Stomach (tissue), 19 donors: ENCODE data around the gene DMXL1. TPM values are rescaled to one million over a fixed set of nuclear protein-coding genes. Genes with fewer than 3 reads are reported as not detected.

Experiments
- DNase-seq, 2 donors: peaks; one replicate each; pipeline versions ENCODE4 v3.0.0 to v3.0.0-alpha.2; 2013 to 2019
- H3K27ac ChIP-seq, 5 donors: fragments of 200-600 bp in 4 of 5; sonication (generic) in 4 of 5; one replicate each; pipeline ENCODE4 v1.5.1; 2013 to 2019; ENCODE audit warnings: mild to moderate bottlenecking in 1 of 5, moderate library complexity in 1 of 5
- H3K27me3 ChIP-seq, 3 donors: fragments of 200-600 bp; sonication (generic); one replicate each; pipeline ENCODE4 v1.5.1; 2017 to 2019; ENCODE audit warnings: mixed run types in 1 of 3
- H3K36me3 ChIP-seq, 4 donors: fragments of 200-600 bp; sonication (generic); 1 replicate in 3 of 4; 2 replicates in 1 of 4; pipeline ENCODE4 v1.5.1; 2016 to 2019
- H3K4me1 ChIP-seq, 4 donors: fragments of 200-600 bp; sonication (generic); one replicate each; pipeline ENCODE4 v1.5.1; 2016 to 2019
- H3K4me3 ChIP-seq, 4 donors: fragments of 200-600 bp; sonication (generic) in 3 of 4; one replicate each; pipeline ENCODE4 v1.5.1; 2016 to 2019; ENCODE audit warnings: mild to moderate bottlenecking in 1 of 4
- H3K9me3 ChIP-seq, 4 donors: fragments of 200-600 bp; sonication (generic); one replicate each; pipeline ENCODE4 v1.5.1; 2016 to 2019
- EP300 ChIP-seq: sonication (generic); formaldehyde crosslinking; IDR thresholded peaks from one replicate; pipeline ENCODE4 v1.6.1; 2017; ENCODE audit warnings: antibody characterized with exemption
- POLR2A ChIP-seq, 4 donors: fragments of 450-650 bp; IDR thresholded peaks; one replicate each; pipeline ENCODE4 v1.6.1; 2016; ENCODE audit warnings: antibody characterized with exemption in 4 of 4, control low read depth in 2 of 4, mild to moderate bottlenecking in 1 of 4, moderate library complexity in 1 of 4
- POLR2AphosphoS5 ChIP-seq, 3 donors: sonication (generic); formaldehyde crosslinking; IDR thresholded peaks; one replicate each; pipeline ENCODE4 v1.6.1; 2016; ENCODE audit warnings: antibody characterized with exemption in 3 of 3
- WGBS, 5 donors: extraction: QIAGEN DNeasy Blood & Tissue Kit in 3 of 5; methylation state at CpG; one replicate each; pipeline versions ENCODE4 v1.1.5 to v1.1.7; 2013 to 2018; 5-methylcytosine and 5-hydroxymethylcytosine counted together
- intact Hi-C: fragments of 100-400 bp; cut with DNase I; formaldehyde crosslinking; loops from one replicate; pipeline ENCODE4 v1.15.1; 2023; ENCODE audit warnings: low total_unique reads
- long read RNA-seq, 10 donors: transcript quantifications; one replicate each; lab custom pipeline, GENCODE V29; 2026
- polyA plus RNA-seq, 3 donors: library from polyadenylated mRNA; stranded (reverse); fragments of 200-250 nt; gene quantifications; one replicate each; pipeline ENCODE4 v1.2.3, GENCODE V29; 2013
- total RNA-seq, 5 donors: library from RNA; depleted of rRNA; stranded (reverse); fragments of >200 nt; gene quantifications; one replicate each; pipeline versions ENCODE4 v1.1.0 to v1.2.3, GENCODE V29; 2014 to 2016
- TF ChIP-seq, protein P1 (sequence below), 7 experiments: fragments of 450-650 bp in 4 of 7; fragments of 200-600 bp in 3 of 7; sonication (generic) in 3 of 7; IDR thresholded peaks; one replicate each; pipeline ENCODE4 v1.5.1; 2016 to 2019; ENCODE audit warnings: antibody characterized with exemption in 7 of 7, control low read depth in 2 of 7, mild to moderate bottlenecking in 1 of 7
- donor health status: healthy with polysubstance abuse.
- donor health status: Bipolar disorder and iron deficiency.
- donor health status: healthy.

Gene DMXL1
- total RNA-seq (100 to 1,000 TPM in 3 of 5 donors, 10 to 100 TPM in 2; 79.8 to 164 (median 120) TPM), polyA plus RNA-seq (10 to 100 TPM in 2 of 3 donors, 1 to 10 TPM in 1; 6.0 to 13.7 (median 12.3) TPM)
- long read RNA-seq, donor 1 = 0 reads
- long read RNA-seq, donor 2 = 0 reads
- long read RNA-seq, donor 3 = 0 reads
- long read RNA-seq, donor 4 = 0 reads
- long read RNA-seq, donor 5 = 0 reads
- long read RNA-seq, donor 6, partial matches to known transcripts = 14 of 14 reads
- long read RNA-seq, donor 6, other reads (novel, unspliced or antisense) = 0 of 14 reads
- long read RNA-seq, donor 7 = 0 reads
- long read RNA-seq, donor 8 = 0 reads
- long read RNA-seq, donor 9 = 0 reads
- long read RNA-seq, donor 10 = 0 reads

DNA sequence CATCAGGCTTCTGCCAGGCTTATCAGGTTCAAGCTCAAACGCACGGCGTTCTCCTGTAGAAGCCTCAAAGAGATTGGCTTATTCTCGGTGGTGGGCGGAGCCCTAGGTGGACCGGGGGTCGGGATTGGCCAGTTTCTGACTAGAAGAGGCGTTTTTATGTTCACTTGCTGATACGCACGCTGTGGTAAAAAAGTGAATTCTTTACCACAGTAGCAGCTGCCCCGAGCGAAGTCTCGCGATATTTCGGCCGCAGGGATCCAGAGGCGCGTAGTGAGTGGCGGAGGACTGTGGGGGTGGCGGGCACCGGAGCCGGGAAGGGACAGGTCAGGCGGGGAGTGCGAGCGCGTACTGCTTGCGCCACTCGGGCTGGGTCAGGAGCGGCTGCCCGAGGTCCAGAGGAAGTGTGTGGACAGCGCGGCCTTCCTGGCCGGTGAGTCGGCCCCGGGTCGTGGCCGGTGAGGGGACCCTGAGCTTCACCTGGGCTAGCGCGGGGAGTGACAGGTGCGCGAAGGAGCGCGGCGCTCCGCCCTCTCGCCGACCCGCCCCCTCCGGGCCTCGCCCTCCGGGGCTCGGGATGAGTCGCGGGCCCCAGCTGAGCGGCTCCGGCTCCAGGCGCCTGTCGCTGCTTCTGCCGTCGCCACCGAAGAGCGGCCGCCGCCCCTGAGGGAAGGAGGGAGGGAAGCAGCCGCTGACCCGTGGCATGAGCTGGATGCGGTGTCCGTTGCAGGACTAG, at the start of gene DMXL1:
Gene DMXL1, plus strand, starts transcription at position 260 of the 733 bp plus-strand sequence. CDS start 483 bp downstream, outside the sequence.
- TF ChIP-seq POLR2AphosphoS5 (IDR thresholded peaks at IDR 0.05) (peak; percentile 79 to 88 (median 86)), POLR2A (IDR thresholded peaks at IDR 0.05) (peak in 2 of 4 donors; percentile 63 to 76), EP300 (no peak)
- TF ChIP-seq, protein P1, sequence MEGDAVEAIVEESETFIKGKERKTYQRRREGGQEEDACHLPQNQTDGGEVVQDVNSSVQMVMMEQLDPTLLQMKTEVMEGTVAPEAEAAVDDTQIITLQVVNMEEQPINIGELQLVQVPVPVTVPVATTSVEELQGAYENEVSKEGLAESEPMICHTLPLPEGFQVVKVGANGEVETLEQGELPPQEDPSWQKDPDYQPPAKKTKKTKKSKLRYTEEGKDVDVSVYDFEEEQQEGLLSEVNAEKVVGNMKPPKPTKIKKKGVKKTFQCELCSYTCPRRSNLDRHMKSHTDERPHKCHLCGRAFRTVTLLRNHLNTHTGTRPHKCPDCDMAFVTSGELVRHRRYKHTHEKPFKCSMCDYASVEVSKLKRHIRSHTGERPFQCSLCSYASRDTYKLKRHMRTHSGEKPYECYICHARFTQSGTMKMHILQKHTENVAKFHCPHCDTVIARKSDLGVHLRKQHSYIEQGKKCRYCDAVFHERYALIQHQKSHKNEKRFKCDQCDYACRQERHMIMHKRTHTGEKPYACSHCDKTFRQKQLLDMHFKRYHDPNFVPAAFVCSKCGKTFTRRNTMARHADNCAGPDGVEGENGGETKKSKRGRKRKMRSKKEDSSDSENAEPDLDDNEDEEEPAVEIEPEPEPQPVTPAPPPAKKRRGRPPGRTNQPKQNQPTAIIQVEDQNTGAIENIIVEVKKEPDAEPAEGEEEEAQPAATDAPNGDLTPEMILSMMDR (IDR thresholded peaks at IDR 0.05) = peak in 1 of 7 experiments; percentile 4
- intact Hi-C loops = no loop called here
- H3K27me3 ChIP-seq = no peaks in the 10 kb centered on the region
- no peaks in the 10 kb centered on the region for H3K9me3 ChIP-seq
- peak within 1 kb of the TSS; percentile 97 to 99 (median 99) for H3K27ac ChIP-seq
- H3K4me3 ChIP-seq = peak within 1 kb of the TSS; percentile 88 to 99 (median 93)
- H3K4me1 ChIP-seq = peaks cover 21 to 54% (median 49%) of the 10 kb centered on the region in 4 donors
- 0 to 1% (median 0%) methylated on average over 22 to 68 of the region's 68 CpGs for WGBS, 5 donors
- peak; percentile 99 to 100 for DNase-seq
- H3K36me3 ChIP-seq = no peaks in the 10 kb centered on the region

DNA sequence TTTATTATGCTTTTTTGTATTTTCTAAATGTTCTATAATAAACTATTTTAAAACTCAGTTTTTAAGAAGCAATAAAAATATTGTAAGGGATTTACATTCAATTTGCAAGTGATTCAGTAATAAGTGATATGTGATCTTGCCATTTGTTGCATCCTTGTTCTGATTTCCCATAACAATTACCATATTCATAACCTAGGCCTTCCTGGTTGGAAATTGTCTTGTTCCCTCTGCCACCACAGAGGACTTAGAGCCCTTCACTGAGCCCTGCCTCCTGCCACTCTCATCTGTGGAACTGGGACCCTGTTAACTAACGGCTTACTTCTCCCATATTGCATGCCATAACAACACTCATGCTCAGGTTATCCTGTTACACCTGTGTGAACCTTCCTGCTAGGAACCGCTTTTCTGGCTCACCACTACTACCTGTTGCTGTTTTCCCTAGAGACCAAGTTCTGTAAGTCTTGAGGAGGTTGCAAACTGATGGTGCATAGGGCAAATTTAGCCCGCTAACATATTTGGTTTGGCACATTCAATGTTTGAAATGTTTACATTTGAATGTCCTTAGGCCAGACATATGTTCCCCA, 49.6 kb upstream of the DMXL1 start:
- Histone ChIP-seq H3K9me3 (peaks cover 0 to 5% (median 2%) of the 10 kb centered on the region in 4 donors), H3K36me3 (no peaks in the 10 kb centered on the region), H3K27me3 (no peaks in the 10 kb centered on the region), H3K27ac (no peak overlapping the region), H3K4me1 (peaks cover 0 to 25% (median 2%) of the 10 kb centered on the region in 4 donors), H3K4me3 (no peak overlapping the region)
- intact Hi-C loops = no loop called here
- 53 to 79% (median 75%) methylated on average over 3 of the region's 3 CpGs for WGBS, 5 donors
- no peak for DNase-seq
- TF ChIP-seq, protein P1 (IDR thresholded peaks at IDR 0.05) = no peak
- no peak for TF ChIP-seq EP300

GRCh38 chr5:119022017-119022745, 48.7 kb upstream of the DMXL1 start:
- DNase-seq = peak in 1 of 2 donors; percentile 56
- TF ChIP-seq EP300 = no peak
- TF ChIP-seq, protein P1 (IDR thresholded peaks at IDR 0.05) = peak in 3 of 7 experiments; percentile 23 to 61 (median 33)
- no peak for TF ChIP-seq POLR2A (IDR thresholded peaks at IDR 0.05)
- TF ChIP-seq POLR2AphosphoS5 (IDR thresholded peaks at IDR 0.05) = no peak
- Histone ChIP-seq H3K4me3 (no peak overlapping the region), H3K36me3 (no peaks in the 10 kb centered on the region), H3K27ac (no peak overlapping the region), H3K4me1 (peaks cover 0 to 25% (median 2%) of the 10 kb centered on the region in 4 donors), H3K9me3 (peaks cover 0 to 5% (median 2%) of the 10 kb centered on the region in 4 donors), H3K27me3 (no peaks in the 10 kb centered on the region)
- 31 to 53% (median 39%) methylated on average over 5 of the region's 5 CpGs for WGBS, 5 donors
- intact Hi-C loops = no loop called here

DNA sequence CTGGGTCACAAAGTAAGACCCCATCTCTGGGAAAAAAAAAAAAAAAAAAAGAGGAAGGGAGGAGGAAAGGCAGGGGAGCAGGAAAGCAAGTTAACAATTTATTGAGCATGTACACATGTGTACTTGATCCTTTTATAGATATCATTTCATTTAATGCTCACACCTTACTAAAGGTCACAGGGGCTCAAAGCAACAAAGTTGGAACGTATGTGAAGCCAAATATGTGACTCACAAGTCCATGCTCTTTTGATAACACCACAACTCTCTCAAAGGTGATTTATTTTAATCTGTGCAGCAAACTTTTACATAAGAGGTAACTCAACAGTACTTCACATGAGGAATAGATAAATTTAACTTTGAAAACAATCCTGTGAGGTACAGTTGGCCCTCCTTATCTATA, 48.1 kb upstream of the DMXL1 start:
- intact Hi-C loops = no loop called here
- H3K27me3 ChIP-seq = no peaks in the 10 kb centered on the region
- no peak for DNase-seq
- 14 to 24% (median 16%) methylated on average over 1 of the region's 1 CpG for WGBS, 5 donors
- peaks cover 0 to 5% (median 2%) of the 10 kb centered on the region in 4 donors for H3K9me3 ChIP-seq
- no peak overlapping the region for H3K4me3 ChIP-seq
- peaks cover 0 to 25% (median 2%) of the 10 kb centered on the region in 4 donors for H3K4me1 ChIP-seq
- TF ChIP-seq EP300 (no peak), POLR2AphosphoS5 (IDR thresholded peaks at IDR 0.05) (peak in 1 of 3 donors; percentile 30), POLR2A (IDR thresholded peaks at IDR 0.05) (no peak)
- no peaks in the 10 kb centered on the region for H3K36me3 ChIP-seq
- no peak overlapping the region for H3K27ac ChIP-seq
